ENCODE measurements around the gene NUPR1.
A peak's percentile ranks its signal among the peaks of the same experiment; 100 is the strongest.
"Not testable (repeated sequence)": the region's sequence is repeated elsewhere in the genome, so short reads cannot be mapped to it uniquely, and the experiment has no call there.

The NUPR1 gene

GRCh38 chr16:28558456-28558855 is 19.7 kb upstream of the NUPR1 start:
- DNase-seq (ENCODE audit: low read depth, low spot score): no peak
- H3K4me3 ChIP-seq (ENCODE audit: low read length): no peak overlapping the region

GRCh38 chr16:28556914-28557320 is 18.1 kb upstream of the NUPR1 start:
- no peak overlapping the region for H3K4me3 ChIP-seq (ENCODE audit: low read length)

GRCh38 chr16:28555561-28555960 is 16.8 kb upstream of the NUPR1 start:
- no peak for DNase-seq (ENCODE audit: low read depth, low spot score)
- H3K4me3 ChIP-seq (ENCODE audit: low read length): no peak overlapping the region

More at GRCh38 chr16:28556914-28557320, 18.1 kb upstream of the NUPR1 start:
- no peak for DNase-seq (ENCODE audit: low read depth, low spot score)

GRCh38 chr16:28554634-28555423 is 16.1 kb upstream of the NUPR1 start:
- DNase-seq (ENCODE audit: low read depth, low spot score): no peak
- H3K4me3 ChIP-seq (ENCODE audit: low read length): peak overlapping the region; percentile 50

GRCh38 chr16:28553776-28554633 is 15.2 kb upstream of the NUPR1 start, which contains the start of gene SGF29:
TSS of gene SGF29 (plus strand) at chr16:28553920. CDS start at chr16:28581070, 27,150 bp downstream.
- peak; percentile 92 for DNase-seq (ENCODE audit: low read depth, low spot score)
- H3K4me3 ChIP-seq (ENCODE audit: low read length): peak within 1 kb of the TSS; percentile 72

- peak; percentile 30 for DNase-seq (ENCODE audit: low read depth, low spot score)
- no peak overlapping the region for H3K4me3 ChIP-seq (ENCODE audit: low read length)
These were observed 10.6 kb upstream of the NUPR1 start for GRCh38 chr16:28549301-28549899.

- H3K4me3 ChIP-seq (ENCODE audit: low read length): no peak overlapping the region
- no peak for DNase-seq (ENCODE audit: low read depth, low spot score)
These were observed 9.6 kb upstream of the NUPR1 start for GRCh38 chr16:28548306-28548802.

- no peak for DNase-seq (ENCODE audit: low read depth, low spot score)
- H3K4me3 ChIP-seq (ENCODE audit: low read length): no peak overlapping the region
These were observed 7.9 kb upstream of the NUPR1 start for GRCh38 chr16:28546626-28547025.

- not testable (repeated sequence) for H3K4me3 ChIP-seq (ENCODE audit: low read length); DNase-seq (ENCODE audit: low read depth, low spot score)
These were observed 7.2 kb upstream of the NUPR1 start for GRCh38 chr16:28545964-28546363.

- no peak overlapping the region for H3K4me3 ChIP-seq (ENCODE audit: low read length)
- DNase-seq (ENCODE audit: low read depth, low spot score): no peak
These were observed 6.2 kb upstream of the NUPR1 start for GRCh38 chr16:28544998-28545397.

- no peak overlapping the region for H3K4me3 ChIP-seq (ENCODE audit: low read length)
- DNase-seq (ENCODE audit: low read depth, low spot score): no peak
These were observed 4.3 kb upstream of the NUPR1 start for GRCh38 chr16:28543072-28543471.

- no peak for DNase-seq (ENCODE audit: low read depth, low spot score)
- no peak overlapping the region for H3K4me3 ChIP-seq (ENCODE audit: low read length)
These were observed 3.9 kb upstream of the NUPR1 start for GRCh38 chr16:28542646-28543045.

- H3K4me3 ChIP-seq (ENCODE audit: low read length): no peak overlapping the region
- DNase-seq (ENCODE audit: low read depth, low spot score): no peak
These were observed 1.6 kb upstream of the NUPR1 start for GRCh38 chr16:28540346-28540745.

- DNase-seq (ENCODE audit: low read depth, low spot score): no peak
- no peak overlapping the region for H3K4me3 ChIP-seq (ENCODE audit: low read length)
These were observed 626 bp downstream of the NUPR1 start for GRCh38 chr16:28537964-28538732.

GRCh38 chr16:28537076-28537475 is 1.7 kb downstream of the NUPR1 start:
- DNase-seq (ENCODE audit: low read depth, low spot score): no peak
- H3K4me3 ChIP-seq (ENCODE audit: low read length): no peak overlapping the region

GRCh38 chr16:28534542-28535373 is 4.0 kb downstream of the NUPR1 start:
- H3K4me3 ChIP-seq (ENCODE audit: low read length): no peak overlapping the region
- no peak for DNase-seq (ENCODE audit: low read depth, low spot score)

- no peak overlapping the region for H3K4me3 ChIP-seq (ENCODE audit: low read length)
- no peak for DNase-seq (ENCODE audit: low read depth, low spot score)
These were observed 5.7 kb downstream of the NUPR1 start for GRCh38 chr16:28532940-28533647.

Data from Jurkat, Clone E6-1 (cell line).